ENCODE results near the gene RPRD1A. TPM values are rescaled to one million over a fixed set of nuclear protein-coding genes. Genes with fewer than 3 reads are reported as not detected.
"Not testable (repeated sequence)": the region's sequence is repeated elsewhere in the genome, so short reads cannot be mapped to it uniquely, and the experiment has no call there.

Gene RPRD1A
- total and polyA plus RNA-seq, 4 donors, result 64.4 to 109 (median 85.3) TPM

DNA sequence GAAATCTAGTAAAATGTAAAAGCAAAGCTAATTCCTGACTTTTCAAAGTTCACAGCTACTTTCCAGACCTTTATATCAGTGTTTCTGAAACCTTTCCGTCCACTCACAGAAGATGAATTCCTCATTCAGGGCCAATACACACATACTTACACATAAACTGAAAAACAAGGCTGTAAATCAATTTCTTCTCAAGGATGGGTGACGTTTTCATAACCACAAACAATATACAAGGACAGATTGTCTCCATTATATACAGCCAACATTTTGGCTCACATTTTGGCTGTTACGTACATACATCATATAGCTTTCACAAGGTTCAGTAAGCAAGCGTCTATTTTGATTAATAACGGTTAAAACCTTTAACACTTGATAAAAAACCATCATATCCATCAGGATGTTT, 1.4 kb downstream of the RPRD1A start:
- H3K4me1 ChIP-seq (ENCODE audit: control insufficient read depth, insufficient read depth, low read length), result peaks cover 3% of the 10 kb centered on the region
- peak in 2 of 6 donors; percentile 5 to 10 for DNase-seq (ENCODE audit: low read depth in 4 of 6, low spot score in 6 of 6)
- peak overlapping the region; percentile 88 for H3K4me3 ChIP-seq (ENCODE audit: low read depth, low read length)
- H3K9me3 ChIP-seq (ENCODE audit: control insufficient read depth, insufficient read depth, low read length), result no peaks in the 10 kb centered on the region
- no peaks in the 10 kb centered on the region for H3K27me3 ChIP-seq (ENCODE audit: control insufficient read depth, insufficient read depth, low read length)
- H3K36me3 ChIP-seq (ENCODE audit: control insufficient read depth, insufficient read depth, low read length), result peaks cover 3% of the 10 kb centered on the region
- 48% methylated on average over 2 of the region's 5 CpGs for WGBS (ENCODE audit: insufficient coverage)
- no peak overlapping the region for H3K27ac ChIP-seq (ENCODE audit: low read depth, low read length)

GRCh38 chr18:36064809-36065079, 2.6 kb downstream of the RPRD1A start:
- H3K9me3 ChIP-seq (ENCODE audit: control insufficient read depth, insufficient read depth, low read length); DNase-seq (ENCODE audit: low read depth in 4 of 6, low spot score in 6 of 6); H3K4me3 ChIP-seq (ENCODE audit: low read depth, low read length); H3K27ac ChIP-seq (ENCODE audit: low read depth, low read length); H3K36me3 ChIP-seq (ENCODE audit: control insufficient read depth, insufficient read depth, low read length); H3K4me1 ChIP-seq (ENCODE audit: control insufficient read depth, insufficient read depth, low read length); H3K27me3 ChIP-seq (ENCODE audit: control insufficient read depth, insufficient read depth, low read length): not testable (repeated sequence)
- 97% methylated on average over 9 of the region's 9 CpGs for WGBS (ENCODE audit: insufficient coverage)

- WGBS (ENCODE audit: insufficient coverage), result 95% methylated on average over 28 of the region's 31 CpGs
- Histone ChIP-seq H3K4me1 (ENCODE audit: control insufficient read depth, insufficient read depth, low read length) (peaks cover 3% of the 10 kb centered on the region), H3K27me3 (ENCODE audit: control insufficient read depth, insufficient read depth, low read length) (no peaks in the 10 kb centered on the region), H3K27ac (ENCODE audit: low read depth, low read length) (no peak overlapping the region), H3K36me3 (ENCODE audit: control insufficient read depth, insufficient read depth, low read length) (peaks cover 3% of the 10 kb centered on the region), H3K4me3 (ENCODE audit: low read depth, low read length) (no peak overlapping the region), H3K9me3 (ENCODE audit: control insufficient read depth, insufficient read depth, low read length) (no peaks in the 10 kb centered on the region)
- DNase-seq (ENCODE audit: low read depth in 4 of 6, low spot score in 6 of 6), result no peak
These were observed 3.1 kb downstream of the RPRD1A start for GRCh38 chr18:36064027-36064808.

DNA sequence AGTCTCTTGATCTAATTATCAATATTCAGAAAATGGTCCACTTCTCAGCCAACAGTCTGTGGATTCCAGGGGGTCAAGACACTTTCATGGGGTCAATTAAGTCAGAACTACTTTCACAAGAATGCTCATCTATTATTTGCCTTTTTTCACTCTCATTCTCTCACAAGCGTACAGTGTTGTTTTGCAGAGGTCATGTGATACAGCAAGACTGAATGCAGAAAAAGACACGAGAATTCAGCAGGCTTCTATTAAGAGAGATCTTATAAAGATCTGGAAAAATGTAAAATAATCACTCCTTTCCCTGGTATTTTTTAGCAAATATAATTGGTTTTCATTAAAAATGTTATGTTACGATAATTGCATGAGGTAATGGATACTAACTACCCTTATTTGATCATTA, 8.7 kb downstream of the RPRD1A start:
- no peaks in the 10 kb centered on the region for H3K9me3 ChIP-seq (ENCODE audit: control insufficient read depth, insufficient read depth, low read length)
- no peaks in the 10 kb centered on the region for H3K4me1 ChIP-seq (ENCODE audit: control insufficient read depth, insufficient read depth, low read length)
- no peak for DNase-seq (ENCODE audit: low read depth in 4 of 6, low spot score in 6 of 6)
- no CpG with 5 or more reads among the region's 3 CpGs for WGBS (ENCODE audit: insufficient coverage)
- H3K27ac ChIP-seq (ENCODE audit: low read depth, low read length), result no peak overlapping the region
- H3K36me3 ChIP-seq (ENCODE audit: control insufficient read depth, insufficient read depth, low read length), result no peaks in the 10 kb centered on the region
- no peaks in the 10 kb centered on the region for H3K27me3 ChIP-seq (ENCODE audit: control insufficient read depth, insufficient read depth, low read length)
- no peak overlapping the region for H3K4me3 ChIP-seq (ENCODE audit: low read depth, low read length)

GRCh38 chr18:36051760-36052159, 15.6 kb downstream of the RPRD1A start:
- Histone ChIP-seq H3K27ac (ENCODE audit: low read depth, low read length) (no peak overlapping the region), H3K27me3 (ENCODE audit: control insufficient read depth, insufficient read depth, low read length) (no peaks in the 10 kb centered on the region), H3K4me1 (ENCODE audit: control insufficient read depth, insufficient read depth, low read length) (no peaks in the 10 kb centered on the region), H3K4me3 (ENCODE audit: low read depth, low read length) (no peak overlapping the region), H3K36me3 (ENCODE audit: control insufficient read depth, insufficient read depth, low read length) (no peaks in the 10 kb centered on the region), H3K9me3 (ENCODE audit: control insufficient read depth, insufficient read depth, low read length) (peaks cover 14% of the 10 kb centered on the region)
- WGBS (ENCODE audit: insufficient coverage), result 92% methylated on average over 2 of the region's 3 CpGs
- no peak for DNase-seq (ENCODE audit: low read depth in 4 of 6, low spot score in 6 of 6)

- no peak overlapping the region for H3K27ac ChIP-seq (ENCODE audit: low read depth, low read length)
- H3K9me3 ChIP-seq (ENCODE audit: control insufficient read depth, insufficient read depth, low read length), result peaks cover 14% of the 10 kb centered on the region
- DNase-seq (ENCODE audit: low read depth in 4 of 6, low spot score in 6 of 6), result no peak
- H3K4me1 ChIP-seq (ENCODE audit: control insufficient read depth, insufficient read depth, low read length), result no peaks in the 10 kb centered on the region
- H3K4me3 ChIP-seq (ENCODE audit: low read depth, low read length), result no peak overlapping the region
- H3K36me3 ChIP-seq (ENCODE audit: control insufficient read depth, insufficient read depth, low read length), result no peaks in the 10 kb centered on the region
- H3K27me3 ChIP-seq (ENCODE audit: control insufficient read depth, insufficient read depth, low read length), result no peaks in the 10 kb centered on the region
These were observed 16.9 kb downstream of the RPRD1A start for GRCh38 chr18:36050479-36050878.

GRCh38 chr18:36047521-36047920, 19.8 kb downstream of the RPRD1A start:
- Histone ChIP-seq H3K9me3 (ENCODE audit: control insufficient read depth, insufficient read depth, low read length) (peaks cover 14% of the 10 kb centered on the region), H3K36me3 (ENCODE audit: control insufficient read depth, insufficient read depth, low read length) (no peaks in the 10 kb centered on the region), H3K4me3 (ENCODE audit: low read depth, low read length) (no peak overlapping the region), H3K4me1 (ENCODE audit: control insufficient read depth, insufficient read depth, low read length) (no peaks in the 10 kb centered on the region), H3K27ac (ENCODE audit: low read depth, low read length) (no peak overlapping the region), H3K27me3 (ENCODE audit: control insufficient read depth, insufficient read depth, low read length) (no peaks in the 10 kb centered on the region)
- DNase-seq (ENCODE audit: low read depth in 4 of 6, low spot score in 6 of 6), result no peak

DNA sequence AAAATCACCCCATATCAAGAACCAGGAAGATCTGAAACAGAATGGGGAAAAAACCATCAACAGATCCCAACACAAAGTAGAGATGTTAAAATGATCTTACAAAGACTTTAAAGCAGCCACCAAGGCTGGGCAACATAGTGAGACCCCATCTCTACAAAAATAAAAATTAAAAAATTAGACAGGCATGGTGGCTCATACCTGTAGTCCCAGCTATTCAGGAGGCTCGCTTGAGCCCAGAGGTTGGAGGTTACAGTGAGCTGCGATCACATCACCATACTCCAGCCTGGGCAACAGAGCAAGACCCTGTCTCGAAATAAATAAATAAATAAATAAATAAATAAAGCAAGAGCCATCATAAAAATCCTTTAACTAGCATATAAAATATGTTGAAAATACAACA, 20.5 kb downstream of the RPRD1A start:
- H3K27ac ChIP-seq (ENCODE audit: low read depth, low read length), result no peak overlapping the region
- H3K27me3 ChIP-seq (ENCODE audit: control insufficient read depth, insufficient read depth, low read length), result no peaks in the 10 kb centered on the region
- peaks cover 9% of the 10 kb centered on the region for H3K9me3 ChIP-seq (ENCODE audit: control insufficient read depth, insufficient read depth, low read length)
- no peak for DNase-seq (ENCODE audit: low read depth in 4 of 6, low spot score in 6 of 6)
- no peak overlapping the region for H3K4me3 ChIP-seq (ENCODE audit: low read depth, low read length)
- WGBS (ENCODE audit: insufficient coverage), result no CpG with 5 or more reads among the region's 3 CpGs
- no peaks in the 10 kb centered on the region for H3K36me3 ChIP-seq (ENCODE audit: control insufficient read depth, insufficient read depth, low read length)
- no peaks in the 10 kb centered on the region for H3K4me1 ChIP-seq (ENCODE audit: control insufficient read depth, insufficient read depth, low read length)

DNA sequence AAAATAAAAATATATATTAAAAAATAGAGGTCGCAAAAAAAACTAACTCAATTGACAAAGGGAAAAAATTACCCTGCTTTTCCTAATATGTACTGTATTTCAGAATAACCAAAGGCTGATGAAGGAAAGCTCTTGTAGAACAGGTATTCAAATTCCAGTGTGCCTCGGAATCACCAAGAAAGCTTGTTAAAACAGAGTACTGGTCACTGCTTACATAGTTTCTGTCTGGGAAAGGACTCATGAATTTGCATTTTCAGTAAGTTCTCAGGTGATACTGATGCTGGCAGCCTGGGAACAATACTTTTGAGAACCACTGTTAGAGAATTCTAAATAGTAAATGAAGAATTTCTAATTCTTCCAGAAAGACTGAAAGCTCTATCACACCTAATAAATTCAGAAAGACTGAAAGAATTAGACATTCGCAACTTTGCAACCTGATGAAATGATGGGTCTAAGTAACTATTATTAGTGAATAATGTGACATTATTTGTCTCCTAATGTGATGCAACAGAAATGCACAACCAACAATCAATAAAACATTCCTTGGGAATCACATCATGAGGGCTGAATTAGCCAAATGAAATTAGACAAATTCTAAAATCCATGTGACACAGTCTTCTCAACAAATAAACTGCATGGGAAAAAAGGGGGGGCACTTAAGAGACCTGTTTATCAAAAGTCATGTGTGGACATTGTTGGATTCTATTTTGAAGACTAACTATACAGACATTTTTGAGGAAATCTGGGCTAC, 21.9 kb downstream of the RPRD1A start:
- WGBS (ENCODE audit: insufficient coverage), result no CpG with 5 or more reads among the region's 3 CpGs
- no peak overlapping the region for H3K27ac ChIP-seq (ENCODE audit: low read depth, low read length)

GRCh38 chr18:36043153-36043552, 24.2 kb downstream of the RPRD1A start:
- no peaks in the 10 kb centered on the region for H3K4me1 ChIP-seq (ENCODE audit: control insufficient read depth, insufficient read depth, low read length)
- H3K36me3 ChIP-seq (ENCODE audit: control insufficient read depth, insufficient read depth, low read length), result peaks cover 2% of the 10 kb centered on the region
- WGBS (ENCODE audit: insufficient coverage), result no CpG with 5 or more reads among the region's 1 CpG
- H3K4me3 ChIP-seq (ENCODE audit: low read depth, low read length), result no peak overlapping the region
- peaks cover 5% of the 10 kb centered on the region for H3K9me3 ChIP-seq (ENCODE audit: control insufficient read depth, insufficient read depth, low read length)
- no peak overlapping the region for H3K27ac ChIP-seq (ENCODE audit: low read depth, low read length)
- H3K27me3 ChIP-seq (ENCODE audit: control insufficient read depth, insufficient read depth, low read length), result no peaks in the 10 kb centered on the region
- DNase-seq (ENCODE audit: low read depth in 4 of 6, low spot score in 6 of 6), result no peak

More for the DNA sequence above, 21.9 kb downstream of the RPRD1A start:
- Histone ChIP-seq H3K36me3 (ENCODE audit: control insufficient read depth, insufficient read depth, low read length) (no peaks in the 10 kb centered on the region), H3K9me3 (ENCODE audit: control insufficient read depth, insufficient read depth, low read length) (peaks cover 3% of the 10 kb centered on the region), H3K27me3 (ENCODE audit: control insufficient read depth, insufficient read depth, low read length) (no peaks in the 10 kb centered on the region), H3K4me3 (ENCODE audit: low read depth, low read length) (no peak overlapping the region), H3K4me1 (ENCODE audit: control insufficient read depth, insufficient read depth, low read length) (no peaks in the 10 kb centered on the region)
- no peak for DNase-seq (ENCODE audit: low read depth in 4 of 6, low spot score in 6 of 6)
